Right lobe of liver (tissue), 4 donors: ENCODE data around the gene PACRG.

ENCODE experiments used
- POLR2A ChIP-seq: fragments of 450-650 bp; IDR thresholded peaks from one replicate; pipeline ENCODE4 v1.6.1; 2017; ENCODE audit warnings: antibody characterized with exemption, mild to moderate bottlenecking
- TF ChIP-seq, protein P1 (sequence below), 4 donors: fragments of 200-600 bp in 3 of 4; fragments of 450-650 bp in 1 of 4; IDR thresholded peaks; one replicate each; pipeline versions ENCODE4 v1.5.1 to v1.8.0; 2016 to 2022; ENCODE audit warnings: antibody characterized with exemption in 4 of 4, mild to moderate bottlenecking in 2 of 4
- donor health status: DM: no; HTN: no; CAD: no.
- donor health status: DM: no; HTN: no; CAD: no.
- donor health status: DM: no; HTN: yes; CAD: no.

DNA sequence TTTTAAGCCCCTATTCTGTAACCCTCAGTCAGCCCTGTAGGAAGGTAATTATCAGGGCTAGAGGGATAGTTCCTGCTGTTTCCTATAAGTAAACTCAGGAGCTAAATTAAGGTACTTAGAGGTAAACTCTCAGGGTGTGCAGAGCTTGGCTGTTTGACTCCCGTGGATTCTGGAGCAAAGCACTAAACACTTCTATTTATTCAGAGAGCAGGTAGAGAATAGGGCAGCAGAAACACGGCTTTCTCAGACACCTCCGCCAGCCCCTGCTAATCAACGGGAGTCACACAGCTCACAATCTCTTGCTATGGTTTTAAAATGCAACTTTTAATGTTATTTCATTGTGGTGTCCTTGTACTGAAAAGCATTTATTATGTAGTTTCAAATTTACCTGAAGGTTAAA lies 22.0 kb upstream of the PACRG start:
- TF ChIP-seq, protein P1, sequence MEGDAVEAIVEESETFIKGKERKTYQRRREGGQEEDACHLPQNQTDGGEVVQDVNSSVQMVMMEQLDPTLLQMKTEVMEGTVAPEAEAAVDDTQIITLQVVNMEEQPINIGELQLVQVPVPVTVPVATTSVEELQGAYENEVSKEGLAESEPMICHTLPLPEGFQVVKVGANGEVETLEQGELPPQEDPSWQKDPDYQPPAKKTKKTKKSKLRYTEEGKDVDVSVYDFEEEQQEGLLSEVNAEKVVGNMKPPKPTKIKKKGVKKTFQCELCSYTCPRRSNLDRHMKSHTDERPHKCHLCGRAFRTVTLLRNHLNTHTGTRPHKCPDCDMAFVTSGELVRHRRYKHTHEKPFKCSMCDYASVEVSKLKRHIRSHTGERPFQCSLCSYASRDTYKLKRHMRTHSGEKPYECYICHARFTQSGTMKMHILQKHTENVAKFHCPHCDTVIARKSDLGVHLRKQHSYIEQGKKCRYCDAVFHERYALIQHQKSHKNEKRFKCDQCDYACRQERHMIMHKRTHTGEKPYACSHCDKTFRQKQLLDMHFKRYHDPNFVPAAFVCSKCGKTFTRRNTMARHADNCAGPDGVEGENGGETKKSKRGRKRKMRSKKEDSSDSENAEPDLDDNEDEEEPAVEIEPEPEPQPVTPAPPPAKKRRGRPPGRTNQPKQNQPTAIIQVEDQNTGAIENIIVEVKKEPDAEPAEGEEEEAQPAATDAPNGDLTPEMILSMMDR (IDR thresholded peaks at IDR 0.05), result no peak
- no peak for TF ChIP-seq POLR2A
